ENCODE results near the gene SPATA2. TPM values are rescaled to one million over a fixed set of nuclear protein-coding genes. Genes with fewer than 3 reads are reported as not detected.
"Not testable (repeated sequence)": the region's sequence is repeated elsewhere in the genome, so short reads cannot be mapped to it uniquely, and the experiment has no call there.

SPATA2 gene
- 2.0 TPM for total RNA-seq

- FAIRE-seq = no peak
- peak; percentile 93 to 94 for DNase-seq (ENCODE audit: low spot score in 2 of 2)
Observed at GRCh38 chr20:49915380-49916145, at the start of gene SPATA2. Gene SPATA2 (minus strand): TSS chr20:49915529. CDS start chr20:49908490, 7,039 bp downstream.

GRCh38 chr20:49961413-49961812 lies 46.1 kb upstream of the SPATA2 start:
- DNase-seq (ENCODE audit: low spot score in 2 of 2) (no peak), FAIRE-seq (no peak)

GRCh38 chr20:49957089-49957938 lies 42.0 kb upstream of the SPATA2 start:
- peak; percentile 63 for FAIRE-seq

GRCh38 chr20:49956689-49957088 lies 41.4 kb upstream of the SPATA2 start:
- no peak for DNase-seq (ENCODE audit: low spot score in 2 of 2)
- FAIRE-seq = no peak

More at GRCh38 chr20:49957089-49957938, 42.0 kb upstream of the SPATA2 start:
- DNase-seq (ENCODE audit: low spot score in 2 of 2) = not testable (repeated sequence)

GRCh38 chr20:49955830-49956396 lies 40.6 kb upstream of the SPATA2 start:
- DNase-seq (ENCODE audit: low spot score in 2 of 2); FAIRE-seq: not testable (repeated sequence)

GRCh38 chr20:49955167-49955566 lies 39.8 kb upstream of the SPATA2 start:
- no peak for DNase-seq (ENCODE audit: low spot score in 2 of 2)
- no peak for FAIRE-seq

- FAIRE-seq (no peak), DNase-seq (ENCODE audit: low spot score in 2 of 2) (no peak)
Observed at GRCh38 chr20:49951151-49951550, 35.8 kb upstream of the SPATA2 start.

GRCh38 chr20:49948809-49949507 lies 33.6 kb upstream of the SPATA2 start:
- FAIRE-seq = no peak
- DNase-seq (ENCODE audit: low spot score in 2 of 2) = no peak

GRCh38 chr20:49948178-49948577 lies 32.8 kb upstream of the SPATA2 start:
- DNase-seq (ENCODE audit: low spot score in 2 of 2) = no peak
- FAIRE-seq = no peak

- DNase-seq (ENCODE audit: low spot score in 2 of 2) (no peak), FAIRE-seq (no peak)
Observed at GRCh38 chr20:49945701-49946477, 30.6 kb upstream of the SPATA2 start.

- DNase-seq (ENCODE audit: low spot score in 2 of 2) = no peak
- FAIRE-seq = no peak
Observed at GRCh38 chr20:49945306-49945700, 30.0 kb upstream of the SPATA2 start.

- no peak for DNase-seq (ENCODE audit: low spot score in 2 of 2)
- no peak for FAIRE-seq
Observed at GRCh38 chr20:49942942-49943341, 27.6 kb upstream of the SPATA2 start.

- no peak for FAIRE-seq
- no peak for DNase-seq (ENCODE audit: low spot score in 2 of 2)
Observed at GRCh38 chr20:49942303-49942702, 27.0 kb upstream of the SPATA2 start.

- DNase-seq (ENCODE audit: low spot score in 2 of 2) = no peak
- no peak for FAIRE-seq
Observed at GRCh38 chr20:49941456-49941855, 26.1 kb upstream of the SPATA2 start.

GRCh38 chr20:49938173-49939163 lies 23.1 kb upstream of the SPATA2 start:
- no peak for FAIRE-seq
- no peak for DNase-seq (ENCODE audit: low spot score in 2 of 2)

- no peak for FAIRE-seq
- DNase-seq (ENCODE audit: low spot score in 2 of 2) = no peak
Observed at GRCh38 chr20:49937027-49937929, 21.9 kb upstream of the SPATA2 start.
